Measurements from ENCODE around the gene TRAF1. TPM values are rescaled to one million over a fixed set of nuclear protein-coding genes. Genes with fewer than 3 reads are reported as not detected.

The TRAF1 gene
- total RNA-seq, 1 experiment from 2014 or later, result 1.7 TPM

DNA sequence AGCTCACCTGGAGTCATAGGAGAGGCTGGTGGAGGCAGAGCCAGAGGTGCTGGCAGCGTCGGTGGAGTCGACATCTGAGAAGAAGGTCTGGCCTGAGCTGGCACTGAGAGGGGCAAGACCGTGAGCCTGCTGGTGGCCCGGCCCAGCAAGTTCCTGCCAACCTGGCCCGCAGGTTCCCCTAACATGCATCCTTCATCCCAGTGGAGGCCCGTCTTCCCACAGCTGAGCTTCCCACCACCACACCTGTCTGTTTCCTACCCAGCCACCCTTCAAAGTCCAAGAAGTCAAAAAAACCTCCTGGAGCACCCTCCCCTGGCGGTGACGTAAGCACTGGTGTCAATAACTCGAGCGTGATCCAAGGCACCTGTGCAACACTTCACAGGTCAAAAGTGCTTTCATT lies 66.5 kb downstream of the TRAF1 start:
- no peak overlapping the region for H3K4me2 ChIP-seq (ENCODE audit: low read length)
- H3K9me2 ChIP-seq (ENCODE audit: insufficient read depth), result no peaks in the 10 kb centered on the region
- RAD21 ChIA-PET (ENCODE audit: low non-redundant PET in 1 of 2, low total read pairs in 2 of 2, uncharacterized antibody in 2 of 2, unreplicated experiment in 2 of 2), result no interaction called here
- CTCF ChIA-PET, result no interaction called here
- H3K9me3 ChIP-seq (ENCODE audit: control insufficient read depth in 1 of 2, insufficient read depth in 1 of 2, low read depth in 1 of 2, low read length in 2 of 2), result no peaks in the 10 kb centered on the region
- no peaks in the 10 kb centered on the region for H4K20me1 ChIP-seq (ENCODE audit: insufficient read depth)
- intact Hi-C loops (cut with micrococcal nuclease), result no loop called here
- no peaks in the 10 kb centered on the region for H3K27me3 ChIP-seq (ENCODE audit: insufficient read depth, low read length)
- no peak overlapping the region for H3K4me3 ChIP-seq (replicated peaks in 1 of 2; ENCODE audit: low read depth in 1 of 2, low read length in 2 of 2)
- H3K4me1 ChIP-seq (ENCODE audit: control insufficient read depth in 1 of 2, insufficient read depth in 2 of 2, low read length in 2 of 2), result no peaks in the 10 kb centered on the region
- no peak for ATAC-seq
- no peak overlapping the region for H3K27ac ChIP-seq (ENCODE audit: low read depth, low read length)
- no peaks in the 10 kb centered on the region for H3K79me2 ChIP-seq (ENCODE audit: insufficient read depth, low read length)
- BruUV-seq (replicated peaks), result no TSS peak
- H3K36me3 ChIP-seq (ENCODE audit: control insufficient read depth in 1 of 2, insufficient read depth in 2 of 2, low read length in 2 of 2), result peaks cover 3 to 28% of the 10 kb centered on the region in 2 experiments
- POLR2A ChIA-PET, result no interaction called here
- DNase-seq (ENCODE audit: low read depth, low spot score), result no peak
- no peak overlapping the region for H3K9ac ChIP-seq (ENCODE audit: low read length)
- TF ChIP-seq JUND (IDR thresholded peaks at IDR 0.05) (no peak), FOSL1 (IDR thresholded peaks at IDR 0.05; ENCODE audit: low read depth) (no peak), ELF1 (IDR thresholded peaks at IDR 0.05; ENCODE audit: borderline replicate concordance, low read depth) (no peak), EZH2phosphoT487 (IDR thresholded peaks at IDR 0.05; ENCODE audit: borderline replicate concordance) (no peak), ZNF274 (IDR thresholded peaks at IDR 0.05; ENCODE audit: low read depth, low read length) (no peak), CTCF (IDR thresholded peaks at IDR 0.05 in 2 of 3, conservative IDR thresholded peaks at IDR 0.05 in 1 of 3; ENCODE audit: borderline replicate concordance in 1 of 3, insufficient read depth in 1 of 3, low read depth in 2 of 3, low read length in 2 of 3) (no peak), SIN3A (IDR thresholded peaks at IDR 0.05; ENCODE audit: low read depth) (no peak), RAD21 (IDR thresholded peaks at IDR 0.05; ENCODE audit: low read depth) (no peak), TCF7L2 (IDR thresholded peaks at IDR 0.05; ENCODE audit: borderline replicate concordance, extremely low read depth, insufficient read depth, insufficient read length) (no peak), CBX3 (IDR thresholded peaks at IDR 0.05; ENCODE audit: low read depth) (no peak), ZFX (IDR thresholded peaks at IDR 0.05) (no peak), POLR2AphosphoS5 (IDR thresholded peaks at IDR 0.05; ENCODE audit: low read depth, low read length) (no peak), SRF (IDR thresholded peaks at IDR 0.05; ENCODE audit: low read depth) (no peak), ZBTB33 (IDR thresholded peaks at IDR 0.05; ENCODE audit: extremely low read depth, insufficient replicate concordance, low read length) (no peak), EZH2 (IDR thresholded peaks at IDR 0.05) (no peak), YY1 (IDR thresholded peaks at IDR 0.05; ENCODE audit: extremely low read depth, insufficient replicate concordance, low read depth, low read length) (no peak), POLR2A (IDR thresholded peaks at IDR 0.05; ENCODE audit: borderline replicate concordance, extremely low read depth, insufficient read depth, insufficient read length) (no peak), SP1 (IDR thresholded peaks at IDR 0.05; ENCODE audit: low read depth) (no peak), REST (IDR thresholded peaks at IDR 0.05; ENCODE audit: low read depth) (no peak)
- TF ChIP-seq, protein P1, sequence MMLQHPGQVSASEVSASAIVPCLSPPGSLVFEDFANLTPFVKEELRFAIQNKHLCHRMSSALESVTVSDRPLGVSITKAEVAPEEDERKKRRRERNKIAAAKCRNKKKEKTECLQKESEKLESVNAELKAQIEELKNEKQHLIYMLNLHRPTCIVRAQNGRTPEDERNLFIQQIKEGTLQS (IDR thresholded peaks at IDR 0.05), result no peak
- H2AFZ ChIP-seq (ENCODE audit: low read depth, low read length, poor library complexity, severe bottlenecking), result no peak overlapping the region
